Left ventricle myocardium superior (tissue), 1 donor: Measurements from ENCODE around the gene NUDT8. TPM values are rescaled to one million over a fixed set of nuclear protein-coding genes. Genes with fewer than 3 reads are reported as not detected.
A peak's percentile ranks its signal among the peaks of the same experiment; 100 is the strongest.

ENCODE experiments used
- ATAC-seq: fragments of 200-7000 bp; cut with Tn5 transposase; one replicate; pipeline ENCODE4 v1.9.1; 2020; ENCODE audit warnings: mild to moderate bottlenecking, moderate library complexity
- DNase-seq: peaks from one replicate; pipeline ENCODE4 v3.0.0-alpha.2; 2020
- intact Hi-C: fragments of 100-400 bp; cut with micrococcal nuclease; formaldehyde crosslinking; loops from one replicate; pipeline ENCODE4 v1.11.0; 2022
- total RNA-seq: library from RNA; stranded (reverse); fragmentation: NEBNext Ultra II Directional; extraction: Animal tissue kit (Norgen Biotek cat#: 25700); gene quantifications from one replicate; pipeline ENCODE4 v1.2.1, GENCODE V29; 2021
- donor health status: DM: no; HTN: yes; CAD: no; lungs with severe emphysema.

NUDT8 gene
- total RNA-seq, 1 donor from 2014 or later = 106 TPM

DNA sequence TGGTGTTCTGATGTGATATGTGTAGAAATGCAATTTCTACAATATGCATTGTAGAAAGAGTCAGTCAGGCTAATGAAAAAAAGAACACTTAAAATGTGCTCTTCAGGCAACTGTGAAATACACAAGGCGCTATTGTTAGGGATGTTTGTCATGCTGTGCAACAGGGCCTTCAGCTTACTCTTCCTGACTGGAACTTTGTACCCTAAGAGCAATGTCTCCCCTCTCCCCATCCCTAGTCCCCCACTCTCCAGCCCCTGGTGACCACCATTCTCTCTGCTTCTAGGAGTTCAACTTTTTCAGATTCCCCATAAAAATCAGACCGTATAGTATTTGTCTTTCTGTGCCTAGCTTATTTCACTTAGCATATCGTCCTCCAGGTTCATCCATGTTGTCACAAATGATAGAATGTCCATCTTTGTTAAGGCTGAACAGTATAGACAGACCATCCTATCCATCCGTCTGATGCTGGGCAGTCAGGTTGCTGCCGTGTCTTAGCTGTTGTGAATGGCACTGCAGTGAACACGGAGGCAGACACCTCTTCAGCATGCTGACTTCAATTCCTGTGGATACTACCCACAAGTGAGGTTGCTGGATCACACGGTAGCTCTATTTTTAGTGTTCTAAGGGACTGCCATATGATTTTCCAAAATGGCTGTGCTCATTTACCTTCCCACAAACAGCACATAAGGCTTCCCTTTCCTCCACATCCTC, 12.3 kb downstream of the NUDT8 start:
- ATAC-seq (peak; percentile 29), DNase-seq (no peak)
- intact Hi-C loops = no loop called here

DNA sequence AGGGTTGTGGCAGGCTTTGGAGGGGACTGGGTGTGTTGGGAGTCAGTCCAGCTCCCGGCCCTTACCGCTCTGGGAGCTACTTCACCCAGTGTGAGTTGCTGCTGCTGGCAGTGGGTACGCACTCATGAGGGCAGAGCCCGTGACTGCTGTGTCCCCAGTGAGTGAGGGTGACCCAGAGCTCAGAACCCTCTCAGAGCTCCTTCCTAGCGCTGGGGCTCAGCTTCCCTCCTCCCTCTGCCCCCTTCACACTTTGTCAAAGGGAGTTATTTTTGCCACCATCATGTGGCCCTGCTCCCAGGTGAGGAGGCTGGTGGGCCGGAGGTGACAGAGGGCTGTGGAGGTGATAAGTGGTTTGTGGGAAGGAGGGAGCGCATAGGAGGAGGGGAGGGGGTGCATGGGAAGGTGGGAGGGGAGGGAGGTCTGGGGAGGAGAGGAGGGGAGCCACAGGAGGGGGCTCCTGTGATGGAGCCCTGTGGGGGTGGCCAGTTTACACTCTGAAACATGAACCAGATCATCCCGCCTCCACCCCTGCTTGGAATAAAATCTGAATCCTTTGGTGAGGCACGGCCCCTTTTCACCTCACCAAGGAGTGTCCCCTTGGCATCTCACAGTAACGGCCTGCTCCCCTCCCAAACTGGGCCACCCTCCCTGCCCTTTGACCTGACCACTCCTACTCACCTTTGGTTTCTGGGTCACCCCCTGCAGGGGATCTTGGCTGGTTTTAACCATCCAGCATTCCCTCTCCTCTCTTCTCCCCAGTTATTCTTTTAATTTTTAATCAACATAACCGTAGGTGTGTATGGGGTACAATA, 13.1 kb downstream of the NUDT8 start:
- peak; percentile 70 for ATAC-seq
- DNase-seq = peak; percentile 64
- intact Hi-C loops = no loop called here

DNA sequence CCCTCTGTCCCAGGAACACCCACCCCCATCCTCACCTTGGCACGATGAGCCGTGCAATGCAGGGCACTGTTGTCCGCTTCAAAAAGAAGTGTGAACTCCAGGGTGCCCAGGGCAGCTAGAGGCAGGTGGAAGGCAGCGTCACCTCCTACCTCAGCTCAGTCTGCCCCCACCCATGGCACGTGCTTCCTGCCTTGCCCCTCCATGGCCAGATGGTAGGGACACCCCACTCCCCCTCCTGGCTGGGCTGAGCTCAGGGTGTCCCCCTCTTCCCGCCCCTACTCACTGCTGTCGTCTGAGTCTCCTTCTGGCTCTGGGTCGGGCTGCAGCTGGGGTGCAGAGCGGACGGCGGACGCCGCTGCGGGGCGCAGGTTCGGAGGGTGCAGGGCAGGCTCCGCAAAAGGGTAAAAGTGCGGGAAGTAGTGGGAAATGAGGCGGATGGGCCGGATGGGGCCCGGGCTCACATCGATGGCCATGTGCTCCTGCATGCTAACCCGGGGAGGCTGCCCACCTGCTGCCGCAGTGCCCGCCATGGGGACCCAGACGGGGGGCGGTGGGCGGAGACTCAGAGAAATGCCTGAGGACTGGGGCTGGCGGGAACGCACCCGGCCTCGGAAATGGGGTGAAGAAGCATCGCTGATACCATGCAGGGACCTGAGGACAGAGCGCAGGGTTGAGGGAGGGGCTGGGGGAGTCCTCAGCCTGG, 13.9 kb downstream of the NUDT8 start:
- intact Hi-C loops = no loop called here
- ATAC-seq (no peak), DNase-seq (no peak)

DNA sequence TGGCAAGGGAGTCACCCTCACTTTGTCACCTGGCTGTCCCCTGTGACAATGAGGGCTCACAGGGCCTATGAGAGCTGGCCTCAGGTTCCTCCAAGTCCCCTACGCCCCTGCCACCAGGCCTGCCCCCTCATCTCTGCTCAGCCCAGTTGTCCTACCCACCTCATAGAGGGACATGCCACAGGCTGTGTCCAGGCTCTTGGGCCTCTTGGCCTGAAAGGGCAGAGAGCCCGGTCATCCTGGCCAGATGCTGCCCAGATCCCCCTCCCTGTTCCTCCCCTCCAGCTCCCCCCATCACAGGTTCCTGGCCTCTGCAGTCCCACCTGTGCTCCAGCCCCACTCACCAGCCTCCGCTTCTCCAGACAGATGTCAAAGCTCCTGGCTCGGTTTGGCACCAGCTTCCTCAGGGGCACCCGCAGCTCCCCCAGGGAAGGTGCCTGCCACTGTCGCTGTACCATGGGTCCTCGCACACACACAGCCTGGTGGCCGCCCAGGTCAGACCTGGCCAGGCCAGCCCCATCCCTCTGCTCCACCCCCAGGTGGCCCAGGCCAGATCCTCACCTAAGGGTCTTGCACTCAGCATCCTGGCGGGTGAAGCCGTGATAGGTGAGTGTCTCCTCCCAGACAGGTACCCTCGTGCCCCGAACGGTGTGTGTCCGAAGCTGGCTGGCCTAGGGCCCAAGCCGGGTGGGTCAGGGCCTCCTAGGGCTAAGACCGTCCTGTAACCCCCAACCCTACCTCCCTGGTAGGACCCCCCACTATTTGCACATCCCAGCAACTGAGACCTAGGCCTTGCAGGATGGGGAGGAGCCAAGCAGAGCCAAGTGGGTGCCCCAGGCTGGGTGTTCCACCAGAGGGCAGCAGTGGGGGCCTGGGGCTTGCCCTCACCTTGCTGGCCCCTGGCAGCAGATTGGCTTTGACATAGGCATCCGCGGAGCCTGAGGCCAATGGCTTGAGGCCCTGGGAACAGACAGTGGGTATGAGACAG, 14.7 kb downstream of the NUDT8 start:
- intact Hi-C loops = no loop called here
- peak; percentile 50 for ATAC-seq
- peak; percentile 62 for DNase-seq

DNA sequence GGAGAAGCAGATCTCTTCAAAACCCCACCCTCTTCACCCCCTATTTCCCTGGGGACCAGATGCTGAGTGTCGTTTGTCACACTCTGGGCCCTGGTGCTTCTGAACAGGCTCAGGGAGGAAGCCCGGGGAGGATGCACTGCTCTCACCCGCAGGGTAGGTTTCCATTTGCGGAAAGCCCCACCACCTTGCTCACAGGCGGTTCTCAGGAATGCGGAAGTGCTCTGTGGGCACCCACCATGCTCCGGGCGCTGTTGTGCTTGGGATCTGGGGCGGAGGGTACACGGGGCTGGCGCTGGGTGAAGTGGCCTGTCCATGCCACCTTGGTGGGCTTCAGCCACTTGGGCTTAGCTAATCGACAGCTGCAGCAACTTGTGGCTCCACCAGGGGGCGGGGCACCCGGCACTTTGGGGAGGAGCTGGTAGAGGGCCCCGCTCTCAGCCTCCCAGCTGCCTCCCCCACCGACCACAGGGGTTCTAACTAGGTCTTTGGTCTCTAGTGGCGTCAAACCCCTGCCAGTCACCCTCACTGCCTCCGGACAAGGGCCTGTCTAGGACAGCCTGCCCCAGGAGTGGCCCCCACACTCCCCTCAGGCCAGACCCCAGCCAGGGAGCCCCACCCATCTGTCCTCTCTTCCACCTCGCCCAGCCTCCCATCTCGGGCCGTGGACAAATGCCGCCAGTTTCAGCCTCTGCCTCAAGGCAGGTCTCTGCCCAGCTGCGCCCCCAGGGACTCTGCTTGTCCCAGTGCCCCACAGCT, 15.6 kb downstream of the NUDT8 start:
- DNase-seq = peak; percentile 75
- intact Hi-C loops = no loop called here
- ATAC-seq = peak; percentile 39

DNA sequence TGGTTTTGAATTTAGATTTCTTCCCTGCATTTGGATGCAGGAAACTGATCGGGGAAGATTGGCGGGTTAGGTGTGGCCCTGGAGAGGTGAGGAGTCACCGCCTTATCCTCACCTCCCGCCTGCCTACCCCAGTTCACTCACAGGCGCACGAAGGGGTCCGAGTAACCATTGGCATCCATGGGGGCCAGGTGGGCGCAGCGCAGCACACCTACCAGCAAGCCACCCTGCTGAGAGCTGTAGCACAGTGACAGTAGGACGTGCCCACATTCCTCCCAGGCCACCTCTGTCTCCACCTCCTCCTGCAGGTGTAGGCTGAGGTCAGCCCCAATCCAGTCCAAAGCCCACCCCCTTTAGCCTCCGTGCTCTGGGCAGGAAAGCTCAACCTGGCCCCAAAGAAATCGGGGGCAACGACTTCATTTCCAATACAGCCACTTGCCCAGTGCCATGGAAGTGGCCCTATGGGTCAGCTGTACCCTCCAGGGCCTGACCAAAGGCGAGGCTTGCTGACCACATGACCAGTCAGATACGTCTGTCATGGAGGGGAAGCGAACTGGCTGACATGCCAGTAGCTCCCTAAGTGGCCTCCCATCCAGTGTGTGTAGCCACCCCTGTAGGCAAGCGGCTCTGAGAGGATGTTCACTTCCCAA, 16.3 kb downstream of the NUDT8 start:
- ATAC-seq (no peak), DNase-seq (no peak)
- intact Hi-C loops = no loop called here

DNA sequence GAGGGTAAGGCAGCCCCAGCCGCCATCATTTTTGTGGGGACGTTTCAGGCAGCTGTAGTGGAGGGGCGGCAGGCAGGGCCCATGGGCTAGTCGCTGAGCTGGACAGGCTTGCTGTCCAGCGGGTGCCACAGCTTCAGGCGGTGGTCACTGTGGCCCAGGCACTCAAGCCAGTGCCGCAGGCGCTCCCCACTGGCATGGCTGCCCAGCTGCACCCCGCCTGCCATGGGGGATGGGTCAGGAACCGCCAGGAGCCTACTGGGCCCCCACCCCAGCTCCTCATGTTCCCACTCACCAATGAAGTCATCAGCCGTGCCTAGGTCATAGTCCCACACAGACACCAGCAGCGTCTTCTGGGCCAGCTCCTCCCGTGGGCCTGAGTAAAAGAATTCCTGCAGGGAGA, 17.0 kb downstream of the NUDT8 start:
- no peak for ATAC-seq
- intact Hi-C loops = no loop called here
- DNase-seq = no peak

DNA sequence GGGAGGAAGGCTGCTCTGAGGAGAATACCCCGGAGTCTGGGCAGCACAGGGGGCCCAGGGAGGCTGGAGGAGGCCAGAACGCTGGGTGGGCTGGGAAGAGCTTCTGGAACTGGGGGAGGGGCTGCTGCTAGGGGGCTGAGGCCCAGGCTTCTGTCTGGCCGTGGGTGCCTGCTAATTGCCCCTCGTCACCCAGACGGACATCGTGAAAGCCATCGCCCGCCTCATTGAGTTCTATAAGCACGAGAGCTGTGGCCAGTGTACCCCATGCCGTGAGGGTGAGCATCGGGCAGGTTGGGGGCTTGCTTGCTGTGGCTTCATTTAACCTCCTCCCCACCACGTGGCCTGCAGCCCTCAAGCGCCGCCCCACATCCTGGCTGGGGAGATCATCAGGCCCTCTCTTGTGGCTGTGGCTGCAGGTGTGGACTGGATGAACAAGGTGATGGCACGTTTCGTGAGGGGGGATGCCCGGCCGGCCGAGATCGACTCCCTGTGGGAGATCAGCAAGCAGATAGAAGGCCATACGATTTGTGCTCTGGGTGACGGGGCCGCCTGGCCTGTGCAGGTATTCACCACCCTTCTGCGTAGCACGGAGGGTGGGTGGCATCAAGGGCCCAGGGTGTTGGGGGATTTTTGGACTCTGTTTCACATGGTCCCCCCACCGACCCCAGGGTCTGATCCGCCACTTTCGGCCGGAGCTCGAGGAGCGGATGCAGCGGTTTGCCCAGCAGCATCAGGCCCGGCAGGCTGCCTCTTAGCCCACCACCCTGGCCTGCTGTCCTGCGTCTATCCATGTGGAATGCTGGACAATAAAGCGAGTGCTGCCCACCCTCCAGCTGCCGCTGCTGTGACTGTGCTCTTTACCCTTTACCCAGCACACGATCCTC, 17.8 kb downstream of the NUDT8 start:
- DNase-seq (no peak), ATAC-seq (no peak)
- intact Hi-C loops = no loop called here

DNA sequence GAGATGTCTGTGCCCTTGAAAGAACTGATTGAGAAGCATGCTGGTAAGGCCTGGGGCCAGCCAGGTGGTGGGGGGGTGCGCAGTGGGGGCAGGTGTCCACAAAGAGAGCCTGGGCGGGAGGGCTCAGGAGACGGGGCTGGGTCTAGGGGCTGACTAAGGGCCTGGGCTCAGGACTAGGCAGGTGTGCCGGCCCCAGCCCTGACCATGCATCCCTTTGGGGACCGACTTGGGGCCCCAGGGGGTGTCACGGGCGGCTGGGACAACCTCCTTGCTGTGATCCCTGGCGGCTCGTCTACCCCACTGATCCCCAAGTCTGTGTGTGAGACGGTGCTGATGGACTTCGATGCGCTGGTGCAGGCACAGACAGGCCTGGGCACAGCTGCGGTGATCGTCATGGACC, 18.6 kb downstream of the NUDT8 start:
- DNase-seq (no peak), ATAC-seq (no peak)
- intact Hi-C loops = no loop called here

DNA sequence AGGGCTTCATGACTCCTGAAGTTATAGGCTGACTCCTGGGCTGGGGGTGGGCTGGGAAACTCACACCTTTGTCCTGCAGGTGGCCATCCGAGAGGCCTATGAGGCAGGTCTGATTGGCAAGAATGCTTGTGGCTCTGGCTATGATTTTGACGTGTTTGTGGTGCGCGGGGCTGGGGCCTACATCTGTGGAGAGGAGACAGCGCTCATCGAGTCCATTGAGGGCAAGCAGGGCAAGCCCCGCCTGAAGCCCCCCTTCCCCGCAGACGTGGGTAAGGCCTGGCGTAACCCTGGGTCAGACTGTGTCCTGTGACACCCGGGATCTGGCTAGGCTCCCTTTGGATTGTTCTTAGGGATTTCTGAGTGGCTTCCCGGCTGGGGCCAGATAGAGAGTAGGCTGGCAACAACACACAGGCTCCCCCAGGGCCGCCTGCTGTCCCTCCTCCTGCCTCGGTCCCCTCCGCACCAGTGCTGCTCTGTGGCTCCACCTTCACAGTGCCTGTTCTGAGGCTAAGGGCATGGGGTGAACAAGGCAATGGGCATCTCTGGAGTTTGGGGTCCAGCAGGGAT, 19.4 kb downstream of the NUDT8 start:
- DNase-seq (no peak), ATAC-seq (no peak)
- intact Hi-C loops = no loop called here

DNA sequence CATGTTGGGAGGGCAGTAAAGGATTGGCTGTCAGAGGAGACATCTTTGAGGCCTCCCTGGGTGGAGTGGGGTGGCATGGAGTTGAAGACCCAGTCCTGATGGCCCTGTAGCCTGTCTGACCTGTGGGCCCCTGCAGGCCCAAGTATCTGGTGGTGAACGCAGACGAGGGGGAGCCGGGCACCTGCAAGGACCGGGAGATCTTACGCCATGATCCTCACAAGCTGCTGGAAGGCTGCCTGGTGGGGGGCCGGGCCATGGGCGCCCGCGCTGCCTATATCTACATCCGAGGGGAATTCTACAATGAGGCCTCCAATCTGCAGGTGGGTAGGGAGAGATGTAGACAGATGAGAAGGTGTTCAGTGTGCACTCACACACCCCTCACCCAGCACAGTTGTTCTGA, 20.4 kb downstream of the NUDT8 start:
- DNase-seq = no peak
- ATAC-seq = no peak
- intact Hi-C loops = no loop called here

DNA sequence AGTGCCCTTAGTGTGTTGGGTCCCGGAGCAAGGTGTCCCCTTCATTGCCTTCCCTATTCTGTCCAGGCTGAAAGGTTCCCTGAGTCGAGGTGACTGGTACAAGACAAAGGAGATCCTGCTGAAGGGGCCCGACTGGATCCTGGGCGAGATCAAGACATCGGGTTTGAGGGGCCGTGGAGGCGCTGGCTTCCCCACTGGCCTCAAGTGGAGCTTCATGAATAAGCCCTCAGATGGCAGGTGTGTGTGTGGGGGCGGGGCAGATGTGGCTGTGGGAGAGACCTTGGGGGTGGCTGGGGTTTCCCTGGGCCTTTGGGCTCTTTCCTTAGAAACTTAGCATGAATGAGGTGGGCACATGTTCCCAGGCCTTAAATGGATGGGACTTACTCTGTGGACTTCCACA, 21.3 kb downstream of the NUDT8 start:
- DNase-seq (no peak), ATAC-seq (no peak)
- intact Hi-C loops = no loop called here

DNA sequence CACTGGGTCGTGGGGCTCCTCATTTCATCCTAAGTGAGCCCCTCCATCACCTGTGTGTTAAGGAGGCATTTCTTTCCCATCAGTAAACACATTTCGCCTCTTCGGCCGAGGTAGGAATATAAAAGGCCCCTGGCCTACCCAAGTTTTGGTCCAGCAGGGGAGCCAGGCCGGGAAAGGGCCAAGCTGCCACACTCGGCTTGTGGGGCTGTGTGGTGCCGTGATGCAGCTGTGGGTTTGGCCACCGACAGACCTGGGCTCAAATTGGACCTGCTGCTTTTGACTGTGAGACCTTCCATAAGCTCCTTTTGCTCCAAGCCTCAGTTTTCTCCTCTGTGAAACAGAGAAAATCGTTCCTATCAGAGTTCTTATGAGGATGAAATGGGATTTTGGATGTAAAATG, 22.2 kb downstream of the NUDT8 start:
- intact Hi-C loops = no loop called here
- DNase-seq = no peak

DNA sequence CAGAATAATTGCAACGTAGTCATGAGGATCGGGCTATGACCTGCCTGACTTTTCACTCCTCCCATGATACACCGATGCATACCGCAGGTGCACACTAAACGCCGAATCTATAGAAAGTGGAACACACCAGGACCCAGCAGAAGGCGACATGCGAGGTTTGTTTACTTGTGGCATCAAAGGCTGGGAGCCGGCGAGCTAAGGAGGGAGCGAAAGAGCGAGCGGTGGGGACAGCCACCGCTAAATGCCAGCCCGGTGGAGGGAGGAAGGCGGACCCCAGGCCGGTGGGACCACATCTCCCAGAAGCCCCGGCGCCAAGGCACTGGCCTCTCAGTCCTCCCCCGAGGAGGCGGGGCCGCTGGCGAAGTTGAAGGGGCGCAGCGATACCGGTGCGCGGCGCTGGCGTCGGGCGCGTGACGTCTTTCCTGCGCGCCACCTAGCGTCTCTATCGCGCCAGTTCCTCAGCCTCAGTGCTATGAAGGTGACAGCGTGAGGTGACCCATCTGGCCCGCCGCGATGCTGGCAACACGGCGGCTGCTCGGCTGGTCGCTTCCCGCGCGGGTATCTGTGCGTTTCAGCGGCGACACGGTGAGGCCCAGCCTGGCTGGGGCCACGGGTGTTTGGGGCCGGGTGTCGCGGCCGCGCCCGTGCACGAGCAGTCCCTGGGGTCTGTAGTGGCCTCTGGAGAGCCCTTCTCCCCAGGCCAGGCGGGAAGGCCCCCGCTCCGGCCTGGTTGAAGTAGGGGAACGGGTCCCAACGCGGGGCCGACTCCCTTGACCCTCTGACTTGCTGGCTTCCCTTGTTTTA, 23.0 kb downstream of the NUDT8 start, which contains the start of gene NDUFV1:
Gene NDUFV1 (plus strand): TSS at position 445 of the 804 bp plus-strand sequence. CDS start 69 bp downstream, at position 514.
- intact Hi-C loops = no loop called here
- ATAC-seq = peak; percentile 99
- DNase-seq = peak; percentile 99

More for the DNA sequence above, 22.2 kb downstream of the NUDT8 start:
- no peak for ATAC-seq

DNA sequence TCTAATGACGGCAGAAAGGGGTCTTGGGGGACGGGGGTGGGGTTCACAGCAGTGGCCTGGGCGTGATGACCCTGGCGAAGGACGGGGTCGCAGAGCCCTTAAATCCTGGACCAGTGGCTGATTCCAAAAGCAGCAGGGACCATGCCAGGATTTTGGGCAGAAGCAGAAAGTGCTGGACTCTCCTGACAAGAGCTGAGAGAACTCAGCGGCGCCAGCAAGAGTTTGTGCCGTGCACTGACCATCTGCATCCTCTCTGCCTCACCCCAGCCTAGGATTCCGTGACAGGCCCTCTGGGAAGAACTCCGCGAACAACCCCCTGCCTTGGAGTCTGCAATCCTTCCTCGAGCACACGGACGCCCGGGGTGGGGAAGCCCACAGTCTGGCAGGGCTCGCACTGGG, 23.6 kb downstream of the NUDT8 start:
- DNase-seq = peak; percentile 34
- ATAC-seq = no peak
- intact Hi-C loops = no loop called here
